Measurements from ENCODE around the gene PHF14. TPM values are rescaled to one million over a fixed set of nuclear protein-coding genes. Genes with fewer than 3 reads are reported as not detected.

PHF14 gene
- total RNA-seq, 1 experiment from 2014 or later: 50.8 TPM

DNA sequence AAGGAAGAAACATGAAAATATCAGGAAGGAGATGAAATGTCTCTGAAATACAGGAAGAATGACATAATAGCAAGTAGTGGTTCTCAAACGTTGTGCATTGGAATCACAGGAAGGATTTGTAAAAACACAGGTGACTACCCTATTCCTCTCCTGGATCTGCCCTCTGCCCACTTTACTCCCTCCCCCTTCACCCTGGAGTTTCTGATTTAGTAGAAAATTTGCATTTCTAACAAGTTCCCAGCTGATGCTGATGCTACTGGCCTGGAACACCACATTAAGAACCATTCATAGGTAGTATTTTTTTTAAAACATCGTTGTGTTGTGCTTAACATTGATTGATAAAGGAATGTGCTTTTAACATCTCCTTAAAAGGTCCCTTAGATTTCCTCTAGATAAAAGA, 130.9 kb downstream of the PHF14 start:
- Histone ChIP-seq H4K5ac (ENCODE audit: insufficient read length, low read depth, low read length) (no peak overlapping the region), H4K8ac (replicated peaks; ENCODE audit: insufficient read length, low read depth, low read length) (no peak overlapping the region), H4K20me1 (ENCODE audit: control insufficient read depth, insufficient read depth, insufficient read length) (no peaks in the 10 kb centered on the region), H2AK5ac (ENCODE audit: insufficient read length, low read length) (no peak overlapping the region), H3K23me2 (ENCODE audit: insufficient read length, low read depth, low read length, poor library complexity, severe bottlenecking) (no peaks in the 10 kb centered on the region), H2BK15ac (ENCODE audit: low read depth, low read length) (no peak overlapping the region), H3K23ac (ENCODE audit: insufficient read length, low read depth, low read length) (no peak overlapping the region), H3T11ph (ENCODE audit: low read length) (no peak overlapping the region), H2BK12ac (ENCODE audit: insufficient read length, low read depth, low read length) (no peak overlapping the region), H3K56ac (ENCODE audit: insufficient read length, low read depth, low read length) (no peak overlapping the region), H3K9ac (ENCODE audit: extremely low read depth, insufficient read length, low read length) (no peak overlapping the region), H2BK120ac (ENCODE audit: low read depth, low read length, poor library complexity, severe bottlenecking) (no peak overlapping the region), H3K4ac (ENCODE audit: low read depth, low read length) (no peak overlapping the region), H2BK20ac (ENCODE audit: low read depth, low read length, poor library complexity, severe bottlenecking) (no peak overlapping the region), H3K79me2 (ENCODE audit: insufficient read depth, low read length) (no peaks in the 10 kb centered on the region), H3K79me1 (ENCODE audit: insufficient read depth, low read depth, low read length, poor library complexity, severe bottlenecking) (no peaks in the 10 kb centered on the region), H4K91ac (ENCODE audit: insufficient read length, low read depth, low read length) (no peak overlapping the region), H2AFZ (ENCODE audit: low read length) (no peak overlapping the region), H3K18ac (ENCODE audit: insufficient read length, low read depth, low read length) (no peak overlapping the region), H3K27me3 (ENCODE audit: insufficient read depth, low read length) (no peaks in the 10 kb centered on the region), H3K4me2 (ENCODE audit: insufficient read depth, insufficient read length, low read length) (no peak overlapping the region), H2BK5ac (ENCODE audit: insufficient read length, low read length) (no peak overlapping the region), H3K4me1 (ENCODE audit: insufficient read depth, low read length) (no peaks in the 10 kb centered on the region), H3K9me3 (ENCODE audit: control insufficient read depth, low read depth, low read length) (no peaks in the 10 kb centered on the region), H3K27ac (ENCODE audit: insufficient read length, low read depth, low read length) (no peak overlapping the region), H3K14ac (ENCODE audit: insufficient read depth, low read length) (no peak overlapping the region)
- WGBS (ENCODE audit: extremely low coverage, insufficient read length, low lambda C conversion rate): no CpG with 5 or more reads among the region's 2 CpGs
- DNase-seq: no peak
- no peaks in the 10 kb centered on the region for H3K27me3 Mint-ChIP-seq (ENCODE audit: low read depth)
- H3K4me3 Mint-ChIP-seq: no peak overlapping the region
- no peaks in the 10 kb centered on the region; a peak in 1 of 7 replicates for H3K36me3 Mint-ChIP-seq (ENCODE audit: insufficient read depth in 1 of 3, low read depth in 3 of 3)
- H3K27ac Mint-ChIP-seq: peak overlapping the region in 1 of 3 experiments; percentile 4; a peak in 3 of 7 replicates
- H3K4me1 Mint-ChIP-seq: peaks cover 7 to 8% of the 10 kb centered on the region in 2 experiments
- no peaks in the 10 kb centered on the region for H3K9me3 Mint-ChIP-seq
- TF ChIP-seq CTCF (conservative IDR thresholded peaks at IDR 0.05): no peak

Data from H9 (cell line).